Upper lobe of right lung (tissue), 1 donor: ENCODE measurements around the gene CCR5. TPM values are rescaled to one million over a fixed set of nuclear protein-coding genes. Genes with fewer than 3 reads are reported as not detected.

ENCODE experiments used
- ATAC-seq: fragments of 200-7000 bp; cut with Tn5 transposase; one replicate; pipeline ENCODE4 v1.9.1; 2020; ENCODE audit warnings: mild to moderate bottlenecking, moderate library complexity
- DNase-seq: peaks from one replicate; pipeline ENCODE4 v3.0.0-alpha.2; 2020
- H3K27ac ChIP-seq: fragments of 200-600 bp; one replicate; pipeline ENCODE4 v1.8.0; 2022
- H3K27me3 ChIP-seq: fragments of 200-600 bp; one replicate; pipeline ENCODE4 v1.8.0; 2022; ENCODE audit warnings: mild to moderate bottlenecking
- H3K36me3 ChIP-seq: fragments of 200-600 bp; one replicate; pipeline ENCODE4 v1.8.0; 2022
- H3K4me1 ChIP-seq: fragments of 200-600 bp; one replicate; pipeline ENCODE4 v1.8.0; 2022
- H3K4me3 ChIP-seq: fragments of 200-600 bp; one replicate; pipeline ENCODE4 v1.8.0; 2022; ENCODE audit warnings: mild to moderate bottlenecking
- H3K9me3 ChIP-seq: fragments of 200-600 bp; one replicate; pipeline ENCODE4 v1.8.0; 2022
- intact Hi-C: fragments of 100-400 bp; cut with DNase I; formaldehyde crosslinking; loops from one replicate; pipeline ENCODE4 v1.11.0; 2022
- total RNA-seq: library from RNA; stranded (reverse); fragmentation: NEBNext Ultra II Directional; extraction: Animal tissue kit (Norgen Biotek cat#: 25700); gene quantifications from one replicate; pipeline ENCODE4 v1.2.1, GENCODE V29; 2021
- TF ChIP-seq, protein P1 (sequence below): fragments of 200-600 bp; IDR thresholded peaks from one replicate; pipeline ENCODE4 v1.8.0; 2022; ENCODE audit warnings: antibody characterized with exemption
- donor health status: DM: no; HTN: yes; CAD: no; lungs with severe emphysema.

Gene CCR5
- total RNA-seq, 1 donor from 2014 or later = 8.7 TPM

DNA sequence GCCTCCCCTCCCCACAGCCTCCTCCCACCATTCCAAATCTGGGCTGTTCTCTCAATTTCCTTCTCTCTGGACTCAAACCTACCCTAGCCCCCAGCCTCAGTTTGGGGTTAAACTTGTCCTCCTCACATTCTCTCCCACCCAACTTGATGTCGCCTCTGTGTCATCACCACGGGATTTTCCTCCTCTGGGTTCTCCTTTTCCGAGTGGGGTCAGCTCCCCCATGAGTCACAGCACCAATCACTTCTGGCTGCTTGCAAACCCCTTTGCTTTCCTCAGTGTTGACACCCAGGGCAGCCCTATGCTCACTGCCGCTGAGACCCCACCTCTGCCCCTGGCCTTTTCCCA, 35.7 kb downstream of the CCR5 start:
- peaks cover 8% of the 10 kb centered on the region for H3K36me3 ChIP-seq
- ATAC-seq (peak; percentile 38), DNase-seq (peak; percentile 71)
- H3K27ac ChIP-seq = peak overlapping the region; percentile 93
- intact Hi-C loops = no loop called here
- H3K27me3 ChIP-seq = no peaks in the 10 kb centered on the region
- H3K9me3 ChIP-seq = no peaks in the 10 kb centered on the region
- peak overlapping the region; percentile 52 for H3K4me3 ChIP-seq
- peaks cover 44% of the 10 kb centered on the region for H3K4me1 ChIP-seq
- TF ChIP-seq, protein P1, sequence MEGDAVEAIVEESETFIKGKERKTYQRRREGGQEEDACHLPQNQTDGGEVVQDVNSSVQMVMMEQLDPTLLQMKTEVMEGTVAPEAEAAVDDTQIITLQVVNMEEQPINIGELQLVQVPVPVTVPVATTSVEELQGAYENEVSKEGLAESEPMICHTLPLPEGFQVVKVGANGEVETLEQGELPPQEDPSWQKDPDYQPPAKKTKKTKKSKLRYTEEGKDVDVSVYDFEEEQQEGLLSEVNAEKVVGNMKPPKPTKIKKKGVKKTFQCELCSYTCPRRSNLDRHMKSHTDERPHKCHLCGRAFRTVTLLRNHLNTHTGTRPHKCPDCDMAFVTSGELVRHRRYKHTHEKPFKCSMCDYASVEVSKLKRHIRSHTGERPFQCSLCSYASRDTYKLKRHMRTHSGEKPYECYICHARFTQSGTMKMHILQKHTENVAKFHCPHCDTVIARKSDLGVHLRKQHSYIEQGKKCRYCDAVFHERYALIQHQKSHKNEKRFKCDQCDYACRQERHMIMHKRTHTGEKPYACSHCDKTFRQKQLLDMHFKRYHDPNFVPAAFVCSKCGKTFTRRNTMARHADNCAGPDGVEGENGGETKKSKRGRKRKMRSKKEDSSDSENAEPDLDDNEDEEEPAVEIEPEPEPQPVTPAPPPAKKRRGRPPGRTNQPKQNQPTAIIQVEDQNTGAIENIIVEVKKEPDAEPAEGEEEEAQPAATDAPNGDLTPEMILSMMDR = no peak

DNA sequence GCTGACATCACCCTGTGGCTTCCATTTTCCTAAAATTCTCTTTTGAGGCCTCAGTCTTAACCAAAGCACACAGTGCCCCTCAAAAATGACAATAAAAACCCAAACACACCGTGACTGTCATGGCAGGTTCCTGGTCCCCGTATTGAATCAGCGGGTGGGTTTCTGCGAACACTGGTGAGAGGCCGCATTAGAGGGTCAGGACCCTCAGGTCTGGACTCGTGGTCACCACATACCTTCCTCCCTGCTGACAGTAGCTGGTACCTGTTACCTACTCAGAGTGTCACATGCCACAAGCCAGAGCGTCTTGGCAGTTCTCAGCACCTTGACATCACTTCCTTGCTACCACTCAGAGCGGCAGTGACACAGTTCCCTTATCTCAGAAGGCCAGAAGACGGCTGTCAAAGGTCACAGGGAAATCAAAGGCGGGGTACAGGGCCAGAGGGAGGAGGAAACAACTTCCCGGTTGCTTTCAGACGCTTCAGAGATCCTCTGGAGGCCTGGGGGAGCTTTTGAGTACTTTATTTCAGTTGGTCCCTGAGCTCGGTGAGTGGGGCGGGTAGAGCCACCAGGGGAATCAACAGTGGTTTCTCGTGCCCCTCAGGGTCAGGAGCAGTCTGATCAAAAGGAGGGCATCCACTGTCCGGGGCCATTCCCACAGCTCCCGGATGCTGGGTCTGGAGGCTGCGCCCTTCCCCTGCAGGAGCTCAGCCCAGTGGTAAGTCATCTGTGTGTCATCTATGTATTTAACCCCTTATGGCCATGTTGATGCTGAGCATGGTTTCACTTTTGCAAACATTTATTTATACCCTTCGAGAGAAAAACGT, 36.3 kb downstream of the CCR5 start, which contains the start of the genes CCR5AS and CCRL2:
Gene CCR5AS (minus strand): TSS at position 279 of the 824 bp plus-strand sequence.
Gene CCRL2 (plus strand): TSS at position 472 of the 824 bp plus-strand sequence. CDS start 821 bp downstream, outside the sequence.
- DNase-seq (peak; percentile 80), ATAC-seq (peak; percentile 88)
- H3K4me3 ChIP-seq = peak within 1 kb of the TSS; percentile 52
- TF ChIP-seq, protein P1 = no peak
- peak within 1 kb of the TSS; percentile 93 for H3K27ac ChIP-seq
- peaks cover 44% of the 10 kb centered on the region for H3K4me1 ChIP-seq
- no peaks in the 10 kb centered on the region for H3K27me3 ChIP-seq
- H3K9me3 ChIP-seq = no peaks in the 10 kb centered on the region
- H3K36me3 ChIP-seq = peaks cover 8% of the 10 kb centered on the region
- intact Hi-C loops = no loop called here

DNA sequence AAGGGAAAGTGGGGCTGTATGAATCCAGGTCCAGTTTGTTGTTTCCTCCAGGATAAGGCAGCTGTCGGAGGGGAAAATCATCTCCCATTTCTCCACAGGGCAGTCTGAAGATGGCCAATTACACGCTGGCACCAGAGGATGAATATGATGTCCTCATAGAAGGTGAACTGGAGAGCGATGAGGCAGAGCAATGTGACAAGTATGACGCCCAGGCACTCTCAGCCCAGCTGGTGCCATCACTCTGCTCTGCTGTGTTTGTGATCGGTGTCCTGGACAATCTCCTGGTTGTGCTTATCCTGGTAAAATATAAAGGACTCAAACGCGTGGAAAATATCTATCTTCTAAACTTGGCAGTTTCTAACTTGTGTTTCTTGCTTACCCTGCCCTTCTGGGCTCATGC, 37.2 kb downstream of the CCR5 start:
- ATAC-seq = no peak
- peak overlapping the region; percentile 93 for H3K27ac ChIP-seq
- peak overlapping the region; percentile 52 for H3K4me3 ChIP-seq
- H3K27me3 ChIP-seq = no peaks in the 10 kb centered on the region
- peaks cover 48% of the 10 kb centered on the region for H3K4me1 ChIP-seq
- H3K36me3 ChIP-seq = peaks cover 8% of the 10 kb centered on the region
- no peaks in the 10 kb centered on the region for H3K9me3 ChIP-seq
- TF ChIP-seq, protein P1 = no peak
- intact Hi-C loops = no loop called here
- DNase-seq = no peak

DNA sequence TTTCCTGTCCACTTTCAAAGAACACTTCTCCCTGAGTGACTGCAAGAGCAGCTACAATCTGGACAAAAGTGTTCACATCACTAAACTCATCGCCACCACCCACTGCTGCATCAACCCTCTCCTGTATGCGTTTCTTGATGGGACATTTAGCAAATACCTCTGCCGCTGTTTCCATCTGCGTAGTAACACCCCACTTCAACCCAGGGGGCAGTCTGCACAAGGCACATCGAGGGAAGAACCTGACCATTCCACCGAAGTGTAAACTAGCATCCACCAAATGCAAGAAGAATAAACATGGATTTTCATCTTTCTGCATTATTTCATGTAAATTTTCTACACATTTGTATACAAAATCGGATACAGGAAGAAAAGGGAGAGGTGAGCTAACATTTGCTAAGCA, 38.1 kb downstream of the CCR5 start:
- ATAC-seq (no peak), DNase-seq (no peak)
- peaks cover 52% of the 10 kb centered on the region for H3K4me1 ChIP-seq
- intact Hi-C loops = no loop called here
- H3K27me3 ChIP-seq = no peaks in the 10 kb centered on the region
- no peaks in the 10 kb centered on the region for H3K9me3 ChIP-seq
- H3K4me3 ChIP-seq = peak overlapping the region; percentile 52
- H3K27ac ChIP-seq = no peak overlapping the region
- TF ChIP-seq, protein P1 = no peak
- peaks cover 8% of the 10 kb centered on the region for H3K36me3 ChIP-seq

DNA sequence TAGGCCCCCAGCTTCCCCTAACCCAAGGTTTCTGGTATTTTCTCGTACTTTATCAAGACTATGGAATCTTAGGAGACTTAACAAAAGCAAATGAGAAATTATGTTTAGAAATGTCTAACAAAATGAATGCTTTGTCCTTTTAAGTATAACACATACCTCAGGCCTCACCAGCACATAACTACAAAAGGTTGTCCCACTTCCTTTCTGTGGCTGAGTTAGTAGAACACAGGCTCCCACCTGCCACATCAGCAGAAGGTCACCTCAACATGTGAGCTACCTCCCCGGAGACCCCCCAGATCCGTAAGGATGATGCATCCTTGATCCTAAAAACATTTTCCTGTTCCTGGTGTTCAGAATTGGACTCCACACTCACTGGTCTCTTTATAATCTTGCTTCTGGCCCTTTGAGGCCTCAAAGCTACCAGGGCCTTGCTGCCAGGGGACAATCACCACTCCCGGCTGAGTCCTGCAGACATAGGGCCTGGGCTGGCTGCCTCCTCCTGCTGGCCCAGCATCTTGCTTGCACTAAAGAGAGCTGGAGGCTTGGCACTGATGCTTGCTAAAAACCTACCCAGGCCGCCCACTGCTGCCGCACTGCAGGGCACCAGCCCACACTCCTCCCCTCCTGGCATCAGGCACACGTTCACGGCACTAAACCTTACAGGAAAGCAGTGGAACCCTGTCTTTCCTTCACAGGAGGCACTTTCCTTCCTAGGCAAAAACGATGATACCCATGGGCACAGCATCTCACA, 39.2 kb downstream of the CCR5 start:
- ATAC-seq = no peak
- TF ChIP-seq, protein P1 = no peak
- H3K4me1 ChIP-seq = peaks cover 46% of the 10 kb centered on the region
- peaks cover 8% of the 10 kb centered on the region for H3K36me3 ChIP-seq
- DNase-seq = no peak
- intact Hi-C loops = no loop called here
- H3K4me3 ChIP-seq = peak overlapping the region; percentile 22
- no peak overlapping the region for H3K27ac ChIP-seq
- no peaks in the 10 kb centered on the region for H3K9me3 ChIP-seq
- H3K27me3 ChIP-seq = no peaks in the 10 kb centered on the region
